ENCODE measurements around the gene TBC1D21.
A peak's percentile ranks its signal among the peaks of the same experiment; 100 is the strongest.

The TBC1D21 gene

DNA sequence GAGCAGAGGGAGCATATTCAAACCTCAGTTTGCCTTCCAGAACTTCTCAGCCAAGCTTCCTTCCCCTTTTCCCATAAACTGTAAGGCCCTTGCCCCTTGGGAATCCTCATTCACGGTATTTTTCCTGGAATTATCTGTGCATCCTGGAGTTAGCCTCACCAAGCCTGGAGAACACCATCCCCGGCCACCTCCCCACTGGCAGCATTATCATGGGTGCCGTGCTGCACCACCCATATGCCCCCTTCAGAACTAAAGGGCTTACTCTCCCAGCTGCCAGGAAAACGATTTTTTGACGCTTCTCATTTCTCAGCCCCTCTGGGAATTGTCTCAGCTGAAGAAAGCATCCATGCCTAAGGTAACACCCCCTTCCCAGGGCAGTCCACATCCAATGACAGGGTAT lies 20.9 kb upstream of the TBC1D21 start:
- Histone ChIP-seq H3K36me3 (ENCODE audit: control insufficient read depth, low read length) (no peaks in the 10 kb centered on the region), H3K4me2 (ENCODE audit: low read length) (no peak overlapping the region), H3K4me1 (ENCODE audit: control insufficient read depth, low read length) (no peaks in the 10 kb centered on the region), H3K4me3 (ENCODE audit: low read length) (no peak overlapping the region), H3K27ac (ENCODE audit: low read depth, low read length) (no peak overlapping the region), H3K27me3 (ENCODE audit: control insufficient read depth, low read length) (peaks cover 23% of the 10 kb centered on the region), H3K79me2 (ENCODE audit: control insufficient read depth, low read length) (no peaks in the 10 kb centered on the region), H3K9me2 (replicated peaks; ENCODE audit: control insufficient read depth, low read length) (no peaks in the 10 kb centered on the region), H3K9me3 (ENCODE audit: control insufficient read depth, insufficient read depth, low read length) (no peaks in the 10 kb centered on the region), H4K20me1 (ENCODE audit: control insufficient read depth, insufficient read depth, low read depth, low read length) (no peaks in the 10 kb centered on the region), H3F3A (ENCODE audit: control insufficient read depth, insufficient read depth) (no peaks in the 10 kb centered on the region)
- TF ChIP-seq, protein P1, sequence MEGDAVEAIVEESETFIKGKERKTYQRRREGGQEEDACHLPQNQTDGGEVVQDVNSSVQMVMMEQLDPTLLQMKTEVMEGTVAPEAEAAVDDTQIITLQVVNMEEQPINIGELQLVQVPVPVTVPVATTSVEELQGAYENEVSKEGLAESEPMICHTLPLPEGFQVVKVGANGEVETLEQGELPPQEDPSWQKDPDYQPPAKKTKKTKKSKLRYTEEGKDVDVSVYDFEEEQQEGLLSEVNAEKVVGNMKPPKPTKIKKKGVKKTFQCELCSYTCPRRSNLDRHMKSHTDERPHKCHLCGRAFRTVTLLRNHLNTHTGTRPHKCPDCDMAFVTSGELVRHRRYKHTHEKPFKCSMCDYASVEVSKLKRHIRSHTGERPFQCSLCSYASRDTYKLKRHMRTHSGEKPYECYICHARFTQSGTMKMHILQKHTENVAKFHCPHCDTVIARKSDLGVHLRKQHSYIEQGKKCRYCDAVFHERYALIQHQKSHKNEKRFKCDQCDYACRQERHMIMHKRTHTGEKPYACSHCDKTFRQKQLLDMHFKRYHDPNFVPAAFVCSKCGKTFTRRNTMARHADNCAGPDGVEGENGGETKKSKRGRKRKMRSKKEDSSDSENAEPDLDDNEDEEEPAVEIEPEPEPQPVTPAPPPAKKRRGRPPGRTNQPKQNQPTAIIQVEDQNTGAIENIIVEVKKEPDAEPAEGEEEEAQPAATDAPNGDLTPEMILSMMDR (IDR thresholded peaks at IDR 0.05; ENCODE audit: low read depth, low read length, poor library complexity, severe bottlenecking) = no peak
- no peak for TF ChIP-seq EZH2phosphoT487 (IDR thresholded peaks at IDR 0.05; ENCODE audit: borderline replicate concordance, low read length)

DNA sequence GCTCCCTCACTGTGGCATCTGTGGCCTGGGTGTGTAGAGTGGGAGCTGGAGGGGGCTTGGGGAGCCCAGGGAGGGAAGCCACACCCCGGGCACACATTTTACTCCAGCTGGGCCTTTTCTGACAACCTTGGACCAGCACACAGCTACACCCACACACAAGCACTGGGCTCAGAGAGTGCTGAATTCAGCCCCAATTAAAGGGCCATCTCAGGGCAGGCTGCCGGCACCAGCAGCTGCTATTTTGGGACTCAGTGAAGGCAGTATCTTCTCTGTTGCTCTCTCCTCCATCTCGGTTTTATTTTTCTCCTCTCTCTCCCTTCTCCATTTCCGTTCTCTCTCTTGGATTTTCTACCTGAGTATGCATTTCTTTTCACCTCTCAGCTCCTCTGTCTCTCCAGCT lies 19.1 kb upstream of the TBC1D21 start:
- no peak for TF ChIP-seq EZH2phosphoT487 (IDR thresholded peaks at IDR 0.05; ENCODE audit: borderline replicate concordance, low read length)
- TF ChIP-seq, protein P1 (IDR thresholded peaks at IDR 0.05; ENCODE audit: low read depth, low read length, poor library complexity, severe bottlenecking) = no peak
- Histone ChIP-seq H3K79me2 (ENCODE audit: control insufficient read depth, low read length) (no peaks in the 10 kb centered on the region), H3K27me3 (ENCODE audit: control insufficient read depth, low read length) (peaks cover 26% of the 10 kb centered on the region)

GRCh38 chr15:73856458-73857192 lies 16.7 kb upstream of the TBC1D21 start:
- no peaks in the 10 kb centered on the region for H3K9me2 ChIP-seq (replicated peaks; ENCODE audit: control insufficient read depth, low read length)
- H3K79me2 ChIP-seq (ENCODE audit: control insufficient read depth, low read length) = no peaks in the 10 kb centered on the region
- TF ChIP-seq, protein P1 (IDR thresholded peaks at IDR 0.05; ENCODE audit: low read depth, low read length, poor library complexity, severe bottlenecking) = no peak
- TF ChIP-seq EZH2phosphoT487 (IDR thresholded peaks at IDR 0.05; ENCODE audit: borderline replicate concordance, low read length) = 0 out of 2 replicates have a peak, but pooled peaks have one; percentile 39
- no peak overlapping the region for H3K27ac ChIP-seq (ENCODE audit: low read depth, low read length)
- no peaks in the 10 kb centered on the region for H3K9me3 ChIP-seq (ENCODE audit: control insufficient read depth, insufficient read depth, low read length)
- no peak overlapping the region for H3K4me2 ChIP-seq (ENCODE audit: low read length)
- no peak overlapping the region for H3K4me3 ChIP-seq (ENCODE audit: low read length)
- no peaks in the 10 kb centered on the region for H3K4me1 ChIP-seq (ENCODE audit: control insufficient read depth, low read length)
- H3K27me3 ChIP-seq (ENCODE audit: control insufficient read depth, low read length) = peaks cover 26% of the 10 kb centered on the region
- H3F3A ChIP-seq (ENCODE audit: control insufficient read depth, insufficient read depth) = no peaks in the 10 kb centered on the region
- no peaks in the 10 kb centered on the region for H4K20me1 ChIP-seq (ENCODE audit: control insufficient read depth, insufficient read depth, low read depth, low read length)
- H3K36me3 ChIP-seq (ENCODE audit: control insufficient read depth, low read length) = no peaks in the 10 kb centered on the region

More for the DNA sequence above, 19.1 kb upstream of the TBC1D21 start:
- Histone ChIP-seq H3K27ac (ENCODE audit: low read depth, low read length) (no peak overlapping the region), H3K9me3 (ENCODE audit: control insufficient read depth, insufficient read depth, low read length) (no peaks in the 10 kb centered on the region), H3F3A (ENCODE audit: control insufficient read depth, insufficient read depth) (no peaks in the 10 kb centered on the region), H3K4me3 (ENCODE audit: low read length) (no peak overlapping the region), H3K4me1 (ENCODE audit: control insufficient read depth, low read length) (no peaks in the 10 kb centered on the region), H3K9me2 (replicated peaks; ENCODE audit: control insufficient read depth, low read length) (no peaks in the 10 kb centered on the region), H3K36me3 (ENCODE audit: control insufficient read depth, low read length) (no peaks in the 10 kb centered on the region), H4K20me1 (ENCODE audit: control insufficient read depth, insufficient read depth, low read depth, low read length) (no peaks in the 10 kb centered on the region), H3K4me2 (ENCODE audit: low read length) (no peak overlapping the region)

Measured in DOHH2 (cell line).